ENCODE measurements around the gene TBC1D8. TPM values are rescaled to one million over a fixed set of nuclear protein-coding genes. Genes with fewer than 3 reads are reported as not detected.

Gene TBC1D8
- polyA plus RNA-seq, 3 donors: 16.1 to 78.0 (median 22.4) TPM

- H3K27me3 ChIP-seq (ENCODE audit: control insufficient read depth in 2 of 2, insufficient read depth in 2 of 2, low read length in 2 of 2): no peaks in the 10 kb centered on the region
- H3K27ac ChIP-seq (ENCODE audit: low read depth in 1 of 2, low read length in 2 of 2): no peak overlapping the region
- H3K27me3 Mint-ChIP-seq (ENCODE audit: low read depth in 3 of 3): peaks cover 0 to 2% (median 0%) of the 10 kb centered on the region in 3 donors
- H3K4me1 ChIP-seq (ENCODE audit: control insufficient read depth in 1 of 2, insufficient read depth in 2 of 2, low read length in 2 of 2): peaks cover 40 to 42% of the 10 kb centered on the region in 2 donors
- DNase-seq: no peak
- peaks cover 41 to 74% of the 10 kb centered on the region in 2 donors for H3K36me3 ChIP-seq (replicated peaks in 1 of 2; ENCODE audit: control insufficient read depth in 1 of 2, insufficient read depth in 2 of 2, low read length in 2 of 2)
- TF ChIP-seq CTCF (IDR thresholded peaks at IDR 0.05): no peak
- no peak overlapping the region for H2AFZ ChIP-seq (ENCODE audit: insufficient read depth, low read depth, low read length, poor library complexity, severe bottlenecking)
- peaks cover 5% of the 10 kb centered on the region for H3K79me2 ChIP-seq (ENCODE audit: insufficient read depth, low read length)
- no peak overlapping the region for H3K4me3 Mint-ChIP-seq
- H3K4me2 ChIP-seq (replicated peaks; ENCODE audit: extremely low read depth, low read length, poor library complexity, severe bottlenecking): no peak overlapping the region
- peaks cover 65 to 74% of the 10 kb centered on the region in 2 donors for H3K36me3 Mint-ChIP-seq
- no peaks in the 10 kb centered on the region for H3K9me3 ChIP-seq (replicated peaks in 1 of 2; ENCODE audit: control insufficient read depth in 1 of 2, insufficient read depth in 1 of 2, low read length in 2 of 2)
- H3K4me3 ChIP-seq (replicated peaks in 1 of 3; ENCODE audit: low read depth in 2 of 3, low read length in 3 of 3): no peak overlapping the region
- H3K9me3 Mint-ChIP-seq: peaks cover 0 to 2% (median 0%) of the 10 kb centered on the region in 7 donors
- H3K4me1 Mint-ChIP-seq: peaks cover 44% of the 10 kb centered on the region
- H3K9ac ChIP-seq (ENCODE audit: insufficient read depth, low read length, poor library complexity, severe bottlenecking): no peak overlapping the region
- peaks cover 13% of the 10 kb centered on the region for H4K20me1 ChIP-seq (ENCODE audit: insufficient read depth, low read length)
- WGBS (ENCODE audit: insufficient coverage): 99% methylated on average over 13 of the region's 19 CpGs
- peak overlapping the region in 2 of 7 donors; percentile 3 to 27 for H3K27ac Mint-ChIP-seq
- intact Hi-C loops (cut with micrococcal nuclease): loop anchor here in 1 of 2 donors (5.0 kb wide), 2 partner anchors 115 to 165 kb away; partner anchors contain the start of gene TBC1D8
These were observed 113.9 kb downstream of the TBC1D8 start for GRCh38 chr2:101037161-101037755.

- Mint-ChIP-seq H3K9me3 (peaks cover 0 to 2% (median 0%) of the 10 kb centered on the region in 7 donors), H3K4me3 (no peak overlapping the region), H3K36me3 (peaks cover 70 to 79% of the 10 kb centered on the region in 2 donors), H3K27me3 (ENCODE audit: low read depth in 3 of 3) (peaks cover 0 to 2% (median 0%) of the 10 kb centered on the region in 3 donors), H3K4me1 (peaks cover 37% of the 10 kb centered on the region), H3K27ac (peak overlapping the region in 1 of 7 donors; percentile 54)
- intact Hi-C loops (cut with micrococcal nuclease): loop anchor here in 1 of 2 donors (5.0 kb wide), 2 partner anchors 116 to 166 kb away; partner anchors contain the start of gene TBC1D8
- Histone ChIP-seq H3K4me3 (replicated peaks in 1 of 3; ENCODE audit: low read depth in 2 of 3, low read length in 3 of 3) (no peak overlapping the region), H3K4me2 (replicated peaks; ENCODE audit: extremely low read depth, low read length, poor library complexity, severe bottlenecking) (no peak overlapping the region), H3K27me3 (ENCODE audit: control insufficient read depth in 2 of 2, insufficient read depth in 2 of 2, low read length in 2 of 2) (no peaks in the 10 kb centered on the region), H2AFZ (ENCODE audit: insufficient read depth, low read depth, low read length, poor library complexity, severe bottlenecking) (no peak overlapping the region), H4K20me1 (ENCODE audit: insufficient read depth, low read length) (peaks cover 17% of the 10 kb centered on the region), H3K9ac (ENCODE audit: insufficient read depth, low read length, poor library complexity, severe bottlenecking) (no peak overlapping the region), H3K79me2 (ENCODE audit: insufficient read depth, low read length) (peaks cover 5% of the 10 kb centered on the region), H3K27ac (ENCODE audit: low read depth in 1 of 2, low read length in 2 of 2) (no peak overlapping the region), H3K4me1 (ENCODE audit: control insufficient read depth in 1 of 2, insufficient read depth in 2 of 2, low read length in 2 of 2) (peaks cover 33 to 35% of the 10 kb centered on the region in 2 donors), H3K9me3 (replicated peaks in 1 of 2; ENCODE audit: control insufficient read depth in 1 of 2, insufficient read depth in 1 of 2, low read length in 2 of 2) (no peaks in the 10 kb centered on the region), H3K36me3 (replicated peaks in 1 of 2; ENCODE audit: control insufficient read depth in 1 of 2, insufficient read depth in 2 of 2, low read length in 2 of 2) (peaks cover 43 to 81% of the 10 kb centered on the region in 2 donors)
- WGBS (ENCODE audit: insufficient coverage): 100% methylated on average over 1 of the region's 2 CpGs
- DNase-seq: peak in 1 of 3 donors; percentile 17
- peak; percentile 64 for TF ChIP-seq CTCF (IDR thresholded peaks at IDR 0.05)
These were observed 114.6 kb downstream of the TBC1D8 start for GRCh38 chr2:101036562-101036961.

All from CD14-positive monocyte (primary cell).